Activated CD4-positive, alpha-beta T cell treated with anti-CD3 and anti-CD28 coated beads, Interleukin-2, Interleukin-4, amounts not matched to agents 100 ng/mL and 50 ng/mL, durations not matched to agents 16 hours and 8 hours (primary cell): ENCODE measurements around the gene THAP3.

ENCODE experiments used
- DNase-seq: peaks from one replicate; pipeline ENCODE4 v3.0.0-alpha.2; 2020; ENCODE audit warnings: low spot score

THAP3 gene

DNA sequence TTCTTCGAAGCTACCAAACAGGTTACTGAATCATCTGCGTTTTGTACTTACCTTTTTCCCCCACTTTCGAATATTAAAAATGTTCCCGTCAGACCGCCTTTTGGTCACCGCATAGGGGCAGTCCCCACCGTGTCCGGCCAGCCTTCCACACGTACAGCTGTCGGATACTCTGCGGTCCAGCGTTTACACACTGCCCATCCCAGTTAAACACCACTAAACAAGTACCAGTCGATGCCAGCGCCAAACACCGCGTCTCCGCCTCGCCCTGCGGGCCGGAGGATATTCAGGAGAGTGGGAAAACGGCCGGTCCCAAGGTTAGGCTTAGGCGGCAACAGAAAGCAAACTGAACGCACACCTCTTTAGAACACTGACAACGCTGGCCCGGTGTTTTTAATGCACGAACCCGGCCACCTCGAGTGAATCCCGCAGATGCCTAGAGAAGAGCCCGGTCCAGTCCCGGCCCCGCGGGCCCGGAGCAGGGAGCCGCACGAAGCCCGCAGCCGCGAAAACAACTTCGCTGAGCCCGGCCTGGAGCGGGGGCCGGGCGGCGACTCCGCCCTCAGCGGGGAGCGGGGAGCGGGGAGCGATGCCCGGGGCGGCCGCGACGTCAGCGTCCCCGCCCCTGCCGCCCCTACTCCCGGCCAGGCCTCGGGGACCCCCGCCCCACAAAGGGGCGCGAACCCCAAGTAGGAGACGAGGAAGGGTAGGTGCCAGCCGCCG lies 11.9 kb upstream of the THAP3 start:
- no peak for DNase-seq

DNA sequence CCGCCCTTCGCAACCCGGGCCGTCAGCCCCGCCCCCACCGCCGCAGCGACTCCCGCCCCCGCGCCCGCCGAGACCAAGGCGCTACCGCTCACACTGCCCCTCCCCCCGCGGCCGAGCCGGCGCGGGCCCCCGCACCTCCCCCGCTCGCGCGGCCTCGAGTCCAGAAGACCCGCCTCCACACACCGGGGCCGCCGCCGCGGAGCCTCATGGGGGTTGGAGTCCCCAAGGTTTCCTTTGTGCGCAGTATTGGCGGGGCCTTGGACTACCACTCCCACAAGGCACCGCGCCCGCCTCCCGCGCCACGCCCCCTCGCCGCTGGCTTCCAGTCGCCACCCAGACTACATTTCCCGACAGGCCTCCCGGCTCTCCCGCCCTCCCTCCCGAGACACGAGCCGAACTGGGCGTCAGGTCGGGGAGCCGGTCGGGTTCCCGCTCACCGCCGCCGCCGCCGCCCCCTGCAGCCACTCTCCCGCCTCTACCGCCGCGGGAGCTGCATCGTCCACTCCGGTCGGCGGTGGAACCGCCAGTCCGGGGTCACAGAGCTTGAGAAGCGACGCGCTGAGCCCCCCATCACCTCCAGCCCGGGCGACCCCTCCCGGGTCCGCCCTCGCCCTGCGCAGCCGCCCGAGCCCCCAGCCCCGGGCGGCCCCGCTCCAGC lies 11.2 kb upstream of the THAP3 start, which contains the start of gene PHF13:
PHF13 (plus strand) TSS at position 371 of the 658 bp plus-strand sequence. CDS start 336 bp downstream, outside the sequence.
- DNase-seq = peak; percentile 100

DNA sequence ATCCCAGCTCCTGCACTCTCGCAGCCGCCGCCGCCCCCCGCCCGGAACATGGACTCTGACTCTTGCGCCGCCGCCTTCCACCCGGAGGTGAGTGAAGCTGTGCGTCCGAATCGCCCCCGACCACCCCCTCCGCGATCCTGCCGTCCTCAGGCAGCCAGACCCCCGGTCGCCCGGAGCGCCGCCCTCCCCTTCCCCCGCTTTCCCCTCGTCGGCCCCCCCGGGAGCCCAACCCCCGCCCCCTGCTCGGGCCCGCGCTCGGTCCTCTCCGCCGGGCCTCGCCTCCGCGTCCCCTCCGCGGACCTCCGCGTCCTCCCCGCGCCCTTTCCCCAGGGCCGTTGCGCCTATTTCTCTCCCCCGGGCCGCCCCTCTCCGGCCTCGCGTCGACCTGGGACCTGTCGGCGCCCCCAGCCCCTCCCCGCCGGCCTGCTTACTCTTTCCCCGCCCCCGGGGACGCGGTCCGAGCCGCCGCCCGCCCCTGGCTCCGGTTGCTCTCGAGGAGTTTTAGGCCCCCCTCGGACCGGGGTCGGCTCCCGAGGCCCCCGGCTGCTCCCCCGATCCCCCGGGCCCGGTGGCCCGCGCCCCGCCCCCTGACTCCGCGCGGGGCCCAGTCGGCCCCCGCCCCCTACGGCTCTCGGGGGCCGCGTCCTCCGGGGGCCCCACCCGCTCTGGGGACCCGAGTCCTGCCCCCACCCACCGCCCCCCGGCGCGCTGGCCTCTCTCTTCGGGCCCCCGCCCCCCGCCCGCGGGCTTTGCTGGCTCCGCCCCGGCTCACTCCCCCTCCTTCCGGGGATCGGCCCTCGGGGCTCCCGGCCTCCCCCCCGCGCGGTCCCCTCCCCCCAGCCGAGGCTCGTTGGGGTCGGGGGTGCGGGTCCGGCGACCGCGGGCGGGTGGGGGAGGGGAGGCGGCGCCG lies 10.4 kb upstream of the THAP3 start:
- DNase-seq = no peak

DNA sequence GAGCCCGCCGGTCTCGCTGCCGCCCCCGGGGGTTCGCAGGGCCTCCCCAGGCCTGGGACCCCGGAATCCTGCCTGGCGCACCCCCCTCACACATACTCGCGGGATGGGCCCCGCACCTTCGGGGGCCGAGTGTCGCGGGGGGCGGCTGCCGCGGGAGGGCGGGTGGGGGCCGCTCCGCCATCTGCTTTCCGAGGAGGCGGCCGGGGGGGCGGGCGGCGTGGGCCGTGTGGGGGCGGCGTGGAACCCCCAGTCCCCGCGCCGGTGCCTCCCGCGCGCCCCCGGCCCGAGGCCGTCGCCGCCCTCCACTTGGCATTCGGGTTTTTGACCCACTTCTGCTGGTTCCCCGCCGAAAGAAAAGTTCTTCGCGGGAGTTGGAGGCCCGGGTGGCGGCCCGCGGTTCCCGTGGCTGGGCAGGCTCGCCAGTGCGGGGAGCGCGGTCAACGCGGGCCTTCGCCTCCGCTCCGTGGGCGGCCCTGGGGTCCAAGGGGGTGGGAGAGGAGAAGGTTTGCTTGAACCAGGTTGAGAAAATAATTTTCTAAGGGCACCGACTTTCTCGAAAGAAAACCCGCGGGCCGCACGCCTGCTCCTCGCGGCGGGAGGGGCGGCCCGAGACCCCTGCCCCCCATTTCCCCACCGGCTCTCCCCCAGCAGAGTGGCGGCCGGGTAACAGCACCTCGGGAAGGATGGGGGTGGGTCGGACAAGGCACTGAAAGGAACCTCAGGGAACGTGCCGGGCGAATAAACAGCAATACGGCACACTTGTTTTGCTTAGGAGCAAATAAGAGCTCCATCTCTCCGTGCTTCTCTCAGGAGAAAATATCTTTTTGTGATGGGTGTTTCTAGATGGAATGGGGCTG lies 9.5 kb upstream of the THAP3 start:
- no peak for DNase-seq

DNA sequence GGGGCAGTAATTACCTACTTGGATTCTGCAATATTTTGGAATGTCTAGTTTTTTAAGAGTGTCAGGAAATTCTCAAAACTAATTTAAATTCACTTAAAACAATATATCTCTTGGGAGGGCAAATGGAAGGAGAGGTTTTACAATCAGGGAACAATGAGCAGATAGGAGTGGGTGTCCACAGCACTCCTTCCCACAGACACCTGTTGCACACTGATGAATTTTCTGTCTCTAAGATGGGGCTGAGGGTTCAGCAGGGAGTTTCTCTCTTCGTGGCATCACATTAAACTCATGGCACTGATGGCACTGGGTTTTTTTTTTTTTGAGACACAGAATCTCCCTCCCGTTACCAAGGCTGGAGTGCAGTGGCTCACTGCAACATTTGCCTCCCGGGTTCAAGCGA lies 5.6 kb upstream of the THAP3 start:
- no peak for DNase-seq

DNA sequence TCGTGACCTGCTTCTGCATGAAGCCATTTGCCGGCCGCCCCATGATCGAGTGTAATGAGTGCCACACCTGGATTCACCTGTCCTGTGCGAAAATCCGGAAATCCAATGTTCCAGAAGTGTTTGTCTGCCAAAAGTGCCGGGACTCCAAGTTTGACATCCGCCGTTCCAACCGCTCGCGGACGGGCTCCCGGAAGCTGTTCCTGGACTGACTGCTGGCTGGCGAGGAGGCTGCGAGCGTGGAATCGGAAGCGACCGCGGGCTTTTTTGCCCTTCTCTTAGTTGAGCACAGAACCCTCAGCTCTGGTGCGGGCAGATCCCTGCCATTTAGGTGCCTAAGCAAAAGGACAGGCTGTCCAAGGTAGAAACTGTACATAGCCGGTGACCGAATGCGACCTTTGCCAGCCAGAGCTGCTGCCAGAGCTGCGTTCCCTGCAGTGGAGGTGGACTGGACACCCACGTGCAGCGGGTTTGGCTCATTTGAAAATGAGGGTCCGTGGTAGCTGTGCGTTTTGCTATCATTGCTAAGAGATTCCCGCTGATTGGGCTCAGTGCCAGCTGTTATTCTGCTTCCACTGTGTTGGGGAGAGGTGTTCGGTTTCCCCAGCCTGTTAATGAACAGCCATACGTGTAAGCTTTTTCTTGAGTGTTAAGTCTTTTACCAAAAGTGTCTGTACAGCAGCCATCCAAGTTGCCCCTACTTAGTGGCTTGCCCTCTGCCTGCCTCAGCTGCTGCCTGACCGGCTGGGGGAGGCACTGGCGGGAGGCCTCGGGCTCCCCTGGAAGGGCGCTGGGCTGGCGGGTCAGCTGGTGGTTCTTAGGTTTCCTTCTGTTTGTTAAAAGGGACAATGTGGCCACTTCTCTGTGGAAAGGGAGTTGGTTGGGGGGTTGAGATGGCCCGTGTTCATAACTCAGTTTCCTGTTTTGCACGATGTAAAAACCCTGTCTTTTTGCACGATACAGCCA lies 3.0 kb upstream of the THAP3 start:
- DNase-seq = no peak

DNA sequence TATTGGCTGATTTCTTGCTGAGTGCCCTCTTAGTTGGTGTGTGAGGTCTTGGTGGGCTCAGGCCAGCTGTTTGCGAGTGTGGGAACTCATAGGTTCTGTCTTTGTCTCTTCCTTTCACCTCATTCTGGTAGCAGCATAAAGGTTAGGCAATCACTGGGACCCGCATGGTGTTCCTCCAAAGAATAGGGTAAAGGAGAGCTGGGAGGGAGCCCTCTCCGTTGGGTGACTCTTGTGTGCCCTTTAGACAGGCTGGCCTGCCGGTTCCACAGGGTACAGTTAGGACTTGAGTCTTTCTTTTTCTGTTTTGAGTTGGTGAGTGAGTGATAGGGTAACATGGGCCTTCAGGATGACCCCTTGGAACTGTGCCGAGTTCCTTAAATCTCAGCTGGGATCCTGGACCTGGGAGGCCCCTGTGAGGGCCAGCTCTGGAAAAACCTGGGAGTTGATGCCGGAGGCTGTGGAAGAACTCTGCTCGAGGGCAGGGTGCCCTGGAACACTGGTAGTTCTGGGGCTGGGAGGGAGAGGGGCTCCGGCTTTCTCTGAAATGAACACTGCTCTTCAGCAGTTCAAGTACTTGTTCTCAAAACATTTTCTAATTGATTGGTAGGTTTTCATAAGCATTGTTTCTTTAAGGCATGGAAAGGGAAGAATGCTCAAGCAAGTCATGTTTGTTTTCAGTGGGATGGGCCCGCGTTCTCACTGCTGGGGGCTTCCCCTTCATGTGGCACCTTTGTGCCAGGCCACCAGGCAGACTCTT lies 2.1 kb upstream of the THAP3 start:
- no peak for DNase-seq

DNA sequence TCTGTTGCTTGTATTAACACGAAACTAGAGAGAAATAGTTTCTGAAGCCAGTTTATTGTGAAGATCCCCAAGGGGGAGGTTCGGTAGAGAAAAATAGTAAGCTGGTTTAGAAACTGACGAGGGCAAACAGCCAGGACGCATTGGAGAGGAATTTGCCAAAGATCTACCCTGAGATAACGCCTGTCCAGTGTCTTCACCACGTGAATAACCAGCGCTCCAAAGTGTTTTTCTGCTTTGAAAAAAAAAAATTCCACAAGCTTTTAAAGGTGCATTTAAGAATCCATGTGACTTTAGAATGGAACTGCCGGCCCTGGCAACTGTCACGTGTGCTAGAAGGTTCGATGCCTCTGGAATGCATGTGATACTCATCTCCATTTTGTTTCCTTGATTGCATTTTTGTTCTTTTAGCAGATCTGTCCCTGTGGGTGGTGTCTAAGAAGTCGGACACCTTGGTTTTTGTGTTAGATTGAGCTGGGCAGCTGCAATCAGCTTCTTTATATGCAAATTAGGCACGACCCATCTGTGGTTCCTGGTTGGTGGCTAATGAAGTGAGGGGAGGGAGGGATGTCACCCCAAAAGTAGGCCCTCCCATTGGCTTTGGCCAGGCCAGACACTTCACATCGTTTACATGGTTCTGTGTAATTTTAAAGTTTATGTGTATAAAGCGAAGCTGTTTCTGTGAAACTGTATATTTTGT lies 1.3 kb upstream of the THAP3 start:
- DNase-seq = no peak

DNA sequence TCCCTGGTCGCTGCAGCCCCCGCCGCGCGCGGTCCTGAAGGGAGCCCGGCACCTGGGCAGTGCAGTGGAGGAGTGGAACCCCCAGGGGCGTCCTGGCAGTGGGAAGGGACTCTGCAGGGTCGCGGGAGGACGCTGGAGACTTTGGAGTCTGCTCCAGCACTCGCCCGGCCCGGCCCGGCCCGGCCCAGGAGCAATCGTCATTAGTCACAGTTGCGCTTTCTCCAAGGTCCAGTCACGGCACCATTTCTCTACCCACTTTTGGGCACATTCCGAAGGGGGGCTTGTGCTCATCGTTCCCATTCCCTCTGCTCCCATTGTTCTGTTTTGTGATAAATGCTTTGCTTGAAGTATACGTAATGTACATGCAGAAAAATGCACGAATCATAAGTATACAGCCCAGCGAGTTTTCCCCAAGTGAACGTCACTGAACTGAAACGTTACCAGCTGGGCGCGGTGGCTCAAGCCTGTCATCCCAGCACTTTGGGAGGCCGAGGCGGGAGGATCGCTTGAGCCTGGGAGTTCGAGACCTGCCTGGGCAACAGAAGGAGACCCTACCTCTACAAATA lies 999 bp downstream of the THAP3 start:
- peak; percentile 17 for DNase-seq

DNA sequence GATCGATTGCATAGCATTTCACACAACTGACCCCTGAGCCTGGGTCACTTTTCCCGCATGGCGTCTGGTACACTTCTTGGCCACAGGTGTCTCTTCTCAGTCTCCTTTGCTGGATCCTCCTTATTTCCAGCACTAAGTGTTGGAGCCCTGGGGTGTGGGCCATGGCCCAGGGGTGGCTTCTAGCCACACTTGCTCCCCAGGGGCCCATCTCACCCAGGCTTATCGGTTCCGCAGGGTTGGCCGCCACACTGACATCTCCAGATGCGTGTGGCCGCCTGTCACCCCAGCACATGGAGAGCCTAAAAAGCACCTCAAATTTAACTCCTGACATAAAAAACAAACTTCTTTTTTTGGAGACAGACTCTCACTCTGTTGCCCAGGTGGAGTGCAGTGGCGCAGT lies 2.4 kb downstream of the THAP3 start:
- no peak for DNase-seq

DNA sequence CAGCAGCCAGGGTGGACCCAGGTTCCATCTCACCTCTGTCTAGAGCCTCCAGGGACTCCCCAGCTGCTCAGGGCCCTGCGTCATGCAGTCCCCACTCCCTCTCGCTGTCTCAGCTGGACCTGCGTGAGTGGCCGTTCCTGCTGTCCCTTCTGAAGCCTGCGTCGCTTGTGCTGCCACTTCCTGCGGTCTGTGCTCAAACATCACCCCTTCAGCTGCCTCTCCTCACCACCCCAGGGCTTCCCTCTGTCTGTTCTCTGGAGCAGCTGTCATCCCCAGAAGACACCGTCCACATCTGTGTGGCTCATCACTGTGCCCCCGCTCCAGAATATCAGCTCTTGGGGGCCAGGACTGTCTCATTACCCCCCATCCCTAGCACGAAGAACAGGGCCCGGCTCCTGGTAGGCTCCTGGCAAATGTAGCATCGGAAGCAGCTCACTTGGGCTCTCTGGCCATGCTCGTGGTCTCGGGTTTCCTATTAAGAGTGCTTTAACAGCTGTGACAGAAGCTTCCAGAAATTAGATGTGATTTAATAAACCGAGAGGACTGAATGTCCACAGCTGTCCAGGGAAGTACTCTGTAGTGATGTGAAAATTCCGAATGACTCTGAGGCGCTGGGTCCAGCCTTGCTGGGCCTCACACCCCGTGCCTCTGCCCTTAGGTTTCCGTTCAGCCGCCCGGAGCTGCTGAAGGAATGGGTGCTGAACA lies 3.3 kb downstream of the THAP3 start:
- DNase-seq = no peak

DNA sequence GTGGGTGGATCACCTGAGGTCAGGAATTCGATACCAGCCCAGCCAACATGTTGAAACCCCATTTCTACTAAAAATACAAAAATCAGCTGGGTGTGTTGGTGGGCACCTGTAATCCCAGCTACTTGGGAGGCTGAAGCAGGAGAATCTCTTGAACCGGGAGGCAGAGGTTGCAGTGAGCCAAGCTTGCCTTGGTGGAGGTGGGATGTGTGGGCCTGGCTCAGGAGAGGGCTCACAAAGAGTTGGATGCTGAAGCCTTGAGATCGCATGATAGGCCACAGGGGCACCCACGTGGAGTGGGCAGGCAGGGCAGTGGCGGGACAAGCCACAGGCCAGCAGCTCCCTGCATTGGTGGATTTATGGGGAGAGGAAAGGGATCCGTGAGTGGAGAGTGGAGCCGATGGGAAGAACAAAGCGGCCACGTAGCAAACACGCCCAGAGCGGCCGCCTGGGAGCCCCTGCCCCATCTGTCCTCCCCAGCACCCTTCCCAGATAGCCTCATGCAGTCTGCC lies 4.4 kb downstream of the THAP3 start:
- DNase-seq = no peak

DNA sequence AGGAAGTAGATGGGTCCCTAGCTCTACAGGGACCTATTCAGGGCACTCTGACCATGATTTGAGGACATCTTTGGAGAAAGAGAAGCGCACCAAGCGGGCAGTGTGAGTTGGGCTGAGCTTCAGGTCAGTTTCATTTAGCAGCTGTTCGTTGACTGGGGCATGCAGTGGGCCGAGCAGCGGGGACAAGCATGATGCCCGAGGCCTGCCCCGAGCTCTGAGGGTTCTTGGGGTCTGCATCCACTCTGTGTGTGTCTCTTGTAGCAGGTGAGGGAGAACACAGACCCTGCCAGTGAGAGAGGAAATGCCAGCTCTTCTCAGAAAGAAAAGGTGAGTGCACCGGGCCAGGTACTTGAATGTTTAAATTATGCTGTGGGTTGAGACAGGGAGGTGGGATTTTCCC lies 5.4 kb downstream of the THAP3 start:
- DNase-seq = no peak

DNA sequence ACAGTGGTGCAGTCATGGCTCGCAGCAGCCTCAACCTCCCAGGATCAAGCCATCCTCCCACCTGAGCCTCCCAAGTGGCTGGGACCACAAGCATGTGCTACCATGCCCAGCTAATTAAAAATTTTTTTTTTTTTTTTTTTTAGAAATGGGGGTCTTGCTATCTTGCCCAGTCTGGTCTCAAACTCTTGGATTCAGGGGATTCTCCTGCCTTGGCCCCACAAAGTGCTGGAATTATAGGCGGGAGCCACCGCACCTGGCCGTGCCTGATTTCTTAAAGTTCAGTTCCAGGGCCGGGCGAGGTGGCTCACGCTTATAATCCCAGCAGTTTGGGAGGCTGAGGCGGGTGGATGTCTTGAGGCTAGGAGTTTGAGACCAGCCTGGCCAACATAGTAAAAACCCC lies 6.4 kb downstream of the THAP3 start:
- DNase-seq = no peak

DNA sequence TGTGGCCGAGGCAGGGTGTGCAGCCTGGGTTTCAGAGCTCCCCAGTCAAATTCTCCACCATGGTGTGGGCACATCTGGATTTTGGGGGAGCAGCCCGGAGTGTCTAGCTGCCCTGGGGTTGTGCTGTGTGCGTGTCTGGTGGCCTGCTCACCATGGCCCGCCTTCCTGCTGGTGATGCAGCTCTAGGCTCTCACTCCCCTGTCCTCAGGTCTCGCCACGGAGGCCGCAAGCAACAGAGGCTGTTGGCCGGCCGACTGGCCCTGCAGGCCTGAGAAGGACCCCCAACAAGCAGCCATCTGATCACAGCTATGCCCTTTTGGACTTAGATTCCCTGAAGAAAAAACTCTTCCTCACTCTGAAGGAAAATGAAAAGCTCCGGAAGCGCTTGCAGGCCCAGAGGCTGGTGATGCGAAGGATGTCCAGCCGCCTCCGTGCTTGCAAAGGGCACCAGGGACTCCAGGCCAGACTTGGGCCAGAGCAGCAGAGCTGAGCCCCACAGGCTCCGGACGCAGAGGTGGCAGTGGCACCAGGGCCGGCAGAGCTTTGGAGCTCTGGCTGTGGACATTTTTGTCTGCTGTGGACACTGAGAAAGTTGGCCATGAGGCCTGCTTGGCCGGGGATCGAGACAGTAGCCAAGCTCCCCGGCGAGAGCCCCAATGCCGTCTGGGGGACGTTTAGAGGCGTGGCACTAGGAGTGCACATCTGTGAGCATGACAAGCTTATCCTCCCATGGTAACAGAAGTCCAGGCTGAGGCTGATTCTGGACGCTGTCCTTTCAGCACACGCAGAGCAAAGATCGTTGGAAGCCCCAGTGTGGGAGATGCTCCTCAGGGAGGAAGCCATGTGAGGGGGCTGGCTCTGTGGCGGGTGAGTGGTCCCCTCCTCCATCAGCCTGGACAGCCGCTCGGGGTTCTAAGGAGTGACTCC lies 8.2 kb downstream of the THAP3 start:
- no peak for DNase-seq

DNA sequence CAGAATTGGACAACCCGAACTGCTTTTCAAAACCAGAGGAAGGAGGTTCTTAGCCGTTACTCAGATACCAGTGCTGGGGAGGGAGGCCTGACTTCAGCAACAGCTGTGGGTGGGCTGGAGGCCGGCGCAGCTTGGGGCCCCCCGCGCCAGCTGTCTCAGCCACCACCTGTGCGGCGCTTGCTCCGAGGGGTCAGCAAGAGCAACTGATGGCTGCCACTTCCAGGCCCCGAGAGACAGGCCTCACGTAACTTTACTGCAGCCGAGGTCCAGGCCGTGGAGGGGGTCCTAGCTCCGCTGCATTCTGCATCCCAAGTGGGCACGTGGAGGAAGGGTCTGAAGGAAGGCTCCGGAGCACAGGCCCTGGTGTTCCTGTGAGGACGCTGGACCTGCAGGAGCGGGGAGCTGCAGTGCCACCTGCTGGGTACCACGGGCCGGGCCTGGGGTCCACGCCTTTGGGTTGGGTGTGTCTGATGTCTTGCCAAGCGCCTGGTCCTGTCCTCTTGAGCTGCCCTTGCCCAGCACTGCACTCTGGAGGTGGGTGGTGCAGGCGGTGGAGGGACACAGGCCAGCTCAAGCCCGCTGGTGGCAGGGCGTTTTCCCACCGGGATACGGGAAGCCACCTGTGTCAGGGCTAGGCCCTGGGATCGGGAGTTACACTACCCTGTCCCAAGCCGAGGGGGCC lies 9.8 kb downstream of the THAP3 start:
- no peak for DNase-seq
